Kidney epithelial cell (primary cell): Measurements from ENCODE around the gene PAPLN. TPM values are rescaled to one million over a fixed set of nuclear protein-coding genes. Genes with fewer than 3 reads are reported as not detected.

Source experiments
- DNase-seq: peaks from one replicate; pipeline ENCODE4 v3.0.0-alpha.2; 2010; ENCODE audit warnings: low read depth
- H3K27me3 ChIP-seq: 2 replicates; pipeline ENCODE4 v1.6.0; 2011; ENCODE audit warnings: low read length; ENCODE audit not compliant: control insufficient read depth, insufficient read depth
- H3K36me3 ChIP-seq: 2 replicates; pipeline ENCODE4 v1.5.1; 2011; ENCODE audit warnings: low read length; ENCODE audit not compliant: control insufficient read depth, insufficient read depth
- H3K4me3 ChIP-seq: 2 replicates; pipeline ENCODE4 v1.5.1; 2011; ENCODE audit warnings: low read depth, mild to moderate bottlenecking, control low read depth, low read length
- total RNA-seq: library from RNA; depleted of rRNA; stranded (reverse); fragments of >200 nt; gene quantifications from 2 replicates; pipeline ENCODE4 v1.2.3, GENCODE V29; 2015
- TF ChIP-seq, protein P1 (sequence below): IDR thresholded peaks from 2 replicates; pipeline ENCODE4 v1.5.1; 2011; ENCODE audit warnings: mild to moderate bottlenecking, moderate library complexity, low read length, control low read depth, inconsistent platforms; ENCODE audit not compliant: insufficient read depth, poor library complexity, severe bottlenecking

Gene PAPLN
- total RNA-seq, 1 donor from 2014 or later, result 23.3 TPM

DNA sequence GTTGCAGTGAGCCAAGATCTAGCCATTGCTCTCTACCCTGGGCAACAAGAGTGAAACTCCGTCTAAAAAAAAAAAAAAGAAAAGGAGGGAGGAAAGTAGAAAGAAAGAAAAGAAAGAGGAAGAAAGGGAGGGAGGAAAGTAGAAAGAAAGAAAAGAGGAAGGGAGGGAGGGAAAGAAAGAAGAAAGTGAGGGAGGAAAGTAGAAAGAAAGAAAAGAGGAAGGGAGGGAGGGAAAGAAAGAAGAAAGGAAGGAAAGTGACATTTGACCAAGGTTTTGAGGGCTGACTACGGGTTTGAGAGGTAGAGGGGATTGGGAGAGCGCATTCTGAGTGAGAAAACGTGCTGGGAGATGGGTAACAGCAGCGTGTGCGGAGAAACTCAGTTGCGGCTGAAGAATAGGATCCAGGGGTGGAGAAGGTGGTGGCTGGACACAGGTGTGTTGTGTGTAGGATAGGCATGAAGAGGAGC is 521 bp upstream of the PAPLN start:
- no peak for DNase-seq
- no peaks in the 10 kb centered on the region for H3K36me3 ChIP-seq
- no peak overlapping the region for H3K4me3 ChIP-seq
- TF ChIP-seq, protein P1, sequence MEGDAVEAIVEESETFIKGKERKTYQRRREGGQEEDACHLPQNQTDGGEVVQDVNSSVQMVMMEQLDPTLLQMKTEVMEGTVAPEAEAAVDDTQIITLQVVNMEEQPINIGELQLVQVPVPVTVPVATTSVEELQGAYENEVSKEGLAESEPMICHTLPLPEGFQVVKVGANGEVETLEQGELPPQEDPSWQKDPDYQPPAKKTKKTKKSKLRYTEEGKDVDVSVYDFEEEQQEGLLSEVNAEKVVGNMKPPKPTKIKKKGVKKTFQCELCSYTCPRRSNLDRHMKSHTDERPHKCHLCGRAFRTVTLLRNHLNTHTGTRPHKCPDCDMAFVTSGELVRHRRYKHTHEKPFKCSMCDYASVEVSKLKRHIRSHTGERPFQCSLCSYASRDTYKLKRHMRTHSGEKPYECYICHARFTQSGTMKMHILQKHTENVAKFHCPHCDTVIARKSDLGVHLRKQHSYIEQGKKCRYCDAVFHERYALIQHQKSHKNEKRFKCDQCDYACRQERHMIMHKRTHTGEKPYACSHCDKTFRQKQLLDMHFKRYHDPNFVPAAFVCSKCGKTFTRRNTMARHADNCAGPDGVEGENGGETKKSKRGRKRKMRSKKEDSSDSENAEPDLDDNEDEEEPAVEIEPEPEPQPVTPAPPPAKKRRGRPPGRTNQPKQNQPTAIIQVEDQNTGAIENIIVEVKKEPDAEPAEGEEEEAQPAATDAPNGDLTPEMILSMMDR, result no peak
- peaks cover 8% of the 10 kb centered on the region for H3K27me3 ChIP-seq

DNA sequence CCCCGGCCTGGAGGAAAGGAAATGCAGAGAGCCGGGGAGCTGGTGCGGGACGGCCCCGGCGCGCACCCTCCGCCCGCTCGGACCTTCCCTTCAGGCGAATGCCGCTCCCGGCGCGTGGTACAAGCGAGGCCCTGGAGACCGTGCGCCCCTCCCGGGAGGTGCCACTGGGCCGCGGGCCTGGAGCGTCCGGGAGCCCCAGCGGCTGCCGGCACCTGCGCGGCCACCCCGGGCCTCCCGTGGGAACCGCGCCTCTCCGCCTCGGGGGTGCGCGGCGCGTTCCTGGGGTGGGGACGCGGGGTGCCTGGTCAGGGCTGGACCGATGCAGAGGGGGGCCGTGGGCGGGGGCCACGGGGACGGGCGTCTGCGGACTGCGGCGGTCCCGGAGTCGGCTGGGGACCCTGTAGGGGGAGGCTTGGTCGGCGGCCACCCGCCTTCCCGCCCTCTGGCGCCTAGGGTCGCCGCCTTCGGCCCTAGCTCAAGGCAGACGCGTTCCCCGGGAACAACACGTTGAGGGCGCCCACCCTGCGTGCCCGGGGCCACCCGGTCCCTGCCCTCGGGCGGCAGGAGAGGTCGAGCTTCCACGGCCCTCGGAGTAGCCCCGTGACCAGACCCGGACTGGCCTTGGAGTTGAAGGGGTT is 599 bp downstream of the PAPLN start:
- peak overlapping the region; percentile 61 for H3K4me3 ChIP-seq
- H3K36me3 ChIP-seq, result no peaks in the 10 kb centered on the region
- TF ChIP-seq, protein P1, result no peak
- H3K27me3 ChIP-seq, result peaks cover 8% of the 10 kb centered on the region
- DNase-seq, result no peak

DNA sequence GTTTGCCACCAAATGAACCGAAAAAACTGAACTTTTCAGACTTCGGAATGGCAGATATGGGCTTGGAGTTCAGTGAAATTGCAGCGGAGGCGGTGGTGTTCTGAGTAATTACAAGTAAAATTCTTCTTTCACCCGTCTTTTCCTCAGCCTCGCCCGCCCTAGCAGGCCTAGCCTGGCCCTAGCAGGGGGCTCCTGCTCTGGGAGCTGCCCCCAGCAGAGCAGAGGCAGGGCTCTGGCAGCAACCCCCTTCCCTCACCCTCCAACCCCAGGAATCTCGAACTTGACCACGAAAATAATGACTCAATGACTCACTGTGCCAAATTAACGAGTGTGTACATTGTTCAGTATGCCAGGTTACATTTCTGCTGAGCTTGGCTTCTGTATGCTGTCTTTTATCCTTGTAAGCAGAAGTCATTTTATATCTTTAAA is 1.1 kb downstream of the PAPLN start:
- TF ChIP-seq, protein P1, result no peak
- Histone ChIP-seq H3K4me3 (peak overlapping the region; percentile 61), H3K27me3 (peaks cover 8% of the 10 kb centered on the region), H3K36me3 (no peaks in the 10 kb centered on the region)
- DNase-seq, result peak; percentile 67

DNA sequence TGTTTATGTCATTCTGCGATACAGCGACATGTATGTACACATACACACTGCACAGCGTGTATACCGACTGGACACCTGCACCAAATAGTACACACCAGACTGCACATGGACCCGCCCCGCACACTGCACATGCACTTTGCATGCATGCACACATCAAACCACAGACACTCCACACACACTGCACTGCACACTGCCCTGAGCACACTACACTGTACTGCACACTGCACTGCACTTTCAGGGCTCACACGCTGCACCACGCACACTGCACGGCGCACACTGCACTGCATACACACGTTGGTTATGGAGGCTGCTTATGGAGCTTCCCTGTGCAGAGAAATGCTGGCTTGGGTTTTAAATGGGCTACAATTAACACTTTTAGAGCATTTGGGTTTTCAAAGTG is 1.6 kb downstream of the PAPLN start:
- DNase-seq, result no peak
- Histone ChIP-seq H3K27me3 (peaks cover 6% of the 10 kb centered on the region), H3K36me3 (no peaks in the 10 kb centered on the region), H3K4me3 (peak overlapping the region; percentile 61)
- TF ChIP-seq, protein P1, result no peak

DNA sequence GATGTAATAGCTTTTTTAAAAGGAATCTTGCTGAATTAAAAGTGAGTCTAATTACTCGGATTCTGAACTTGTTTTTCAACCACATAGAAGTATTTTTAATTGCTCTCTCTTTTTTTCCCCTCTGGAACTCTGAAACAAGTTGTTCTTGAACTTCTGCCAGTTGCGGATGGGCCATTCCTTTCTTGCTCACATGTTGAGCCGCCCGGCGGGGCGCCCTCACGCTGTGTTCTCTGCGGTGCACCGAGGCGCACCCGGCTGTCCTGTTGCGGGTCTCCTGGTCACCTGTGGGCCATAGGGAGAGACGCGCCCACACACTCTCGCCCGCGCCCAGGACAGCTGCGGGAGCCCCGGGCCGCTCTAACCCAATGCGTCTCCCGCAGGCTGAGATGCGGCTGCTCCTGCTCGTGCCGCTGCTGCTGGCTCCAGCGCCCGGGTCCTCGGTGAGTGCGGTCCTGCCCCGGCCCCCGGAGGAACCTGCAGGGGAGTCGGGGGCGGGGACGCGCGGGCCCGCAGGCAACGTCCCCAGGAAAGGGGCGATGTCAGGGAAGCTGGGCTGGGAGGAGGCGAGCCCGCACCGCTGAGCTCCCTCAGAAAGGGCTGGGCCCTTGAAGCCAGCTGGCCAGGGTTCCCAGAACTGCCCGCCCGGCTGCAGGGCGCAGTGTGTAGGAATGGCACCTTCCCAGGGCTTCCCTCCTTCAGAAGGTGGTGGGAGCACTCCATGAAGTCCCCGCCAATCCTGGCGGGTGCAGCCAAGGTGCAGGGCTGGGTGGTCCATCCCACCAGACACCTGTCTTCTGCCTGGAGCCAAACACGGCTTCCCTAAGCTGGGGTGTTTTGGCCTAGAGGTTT is 2.3 kb downstream of the PAPLN start:
- Histone ChIP-seq H3K36me3 (no peaks in the 10 kb centered on the region), H3K27me3 (peaks cover 6% of the 10 kb centered on the region), H3K4me3 (peak overlapping the region; percentile 15)
- DNase-seq, result no peak
- TF ChIP-seq, protein P1, result no peak
